Measurements from ENCODE around the gene MRPL21.

Gene MRPL21

DNA sequence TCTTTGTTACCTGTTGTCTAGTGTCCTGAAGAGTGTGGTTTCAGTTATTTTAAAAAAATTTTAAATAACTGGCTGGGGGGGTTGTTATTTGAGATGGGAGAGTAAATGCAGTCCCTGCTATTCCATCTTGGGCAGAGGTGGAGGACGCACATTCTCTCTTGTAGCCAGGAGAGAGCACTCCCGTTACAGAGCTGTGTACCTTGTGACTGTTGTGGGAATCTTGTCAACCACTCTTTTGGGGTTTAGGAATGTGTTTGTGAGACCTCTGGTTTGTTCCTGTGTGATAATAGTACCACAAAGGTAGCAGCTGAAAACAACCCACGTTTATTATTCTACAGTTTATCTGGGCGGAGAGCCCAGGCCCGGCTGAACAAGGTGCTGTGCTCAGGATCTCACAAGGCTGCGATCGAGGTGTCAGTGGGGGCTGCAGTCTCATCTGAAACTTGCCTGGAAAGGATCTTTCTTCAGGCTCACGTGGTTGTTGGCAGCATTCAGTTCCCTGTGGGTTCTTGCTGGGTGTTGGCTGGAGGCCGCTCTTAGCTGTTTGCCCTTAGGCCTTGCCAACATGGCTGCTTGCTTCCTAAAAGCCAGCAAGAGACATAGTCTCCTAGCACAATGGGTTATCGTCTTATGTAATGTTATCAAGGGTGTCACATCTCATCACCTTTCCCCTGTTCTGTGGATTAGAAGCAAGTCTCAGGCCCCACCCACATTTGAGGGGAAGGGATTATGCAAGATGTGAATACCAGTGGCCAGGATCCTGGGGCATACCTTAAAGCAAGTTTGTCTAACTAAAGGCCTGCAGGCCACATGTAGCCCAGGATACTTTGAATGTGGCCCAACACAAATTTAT lies 20.7 kb upstream of the MRPL21 start:
- H2AFZ ChIP-seq (ENCODE audit: low read length), result no peak overlapping the region
- no peak overlapping the region for H2BK120ac ChIP-seq (ENCODE audit: low read depth, low read length)
- H3K9ac ChIP-seq (ENCODE audit: low read depth, low read length, poor library complexity), result no peak overlapping the region
- H2BK15ac ChIP-seq (ENCODE audit: low read length), result no peak overlapping the region
- H3K27ac ChIP-seq (replicated peaks; ENCODE audit: low read length), result no peak overlapping the region
- H3K14ac ChIP-seq (ENCODE audit: low read length), result no peak overlapping the region
- no peak overlapping the region for H3K18ac ChIP-seq (ENCODE audit: low read length)
- no peak for DNase-seq (ENCODE audit: low spot score)
- no peaks in the 10 kb centered on the region for H3K27me3 ChIP-seq (ENCODE audit: control insufficient read depth in 3 of 3, insufficient read depth in 3 of 3, low read depth in 1 of 3, low read length in 3 of 3)
- peaks cover 10 to 27% of the 10 kb centered on the region in 2 donors for H3K9me3 ChIP-seq (replicated peaks in 1 of 2; ENCODE audit: control insufficient read depth in 2 of 2, insufficient read depth in 1 of 2, low read depth in 1 of 2, low read length in 2 of 2)
- no peak overlapping the region for H4K91ac ChIP-seq (ENCODE audit: low read depth, low read length, poor library complexity)
- no peak overlapping the region for H3K23ac ChIP-seq (ENCODE audit: low read depth, low read length, poor library complexity)
- no peak overlapping the region for H4K8ac ChIP-seq (ENCODE audit: low read depth, low read length)
- H3K36me3 ChIP-seq (replicated peaks in 1 of 2; ENCODE audit: control insufficient read depth in 2 of 2, insufficient read depth in 2 of 2, low read length in 2 of 2), result peaks cover 15 to 94% of the 10 kb centered on the region in 2 donors
- H3K4me2 ChIP-seq (ENCODE audit: insufficient read depth, low read length, poor library complexity, severe bottlenecking), result no peak overlapping the region
- no peak overlapping the region for H2BK12ac ChIP-seq (ENCODE audit: low read length)
- no peaks in the 10 kb centered on the region for H3K4me1 ChIP-seq (ENCODE audit: control insufficient read depth in 2 of 2, insufficient read depth in 1 of 2, low read depth in 1 of 2, low read length in 2 of 2)
- H3K4me3 ChIP-seq (ENCODE audit: low read length in 2 of 2), result no peak overlapping the region
- no peak overlapping the region for H2AK5ac ChIP-seq (ENCODE audit: low read depth, low read length)
- no CpG with 5 or more reads among the region's 10 CpGs for WGBS, 2 donors (ENCODE audit: extremely low coverage in 2 of 2, insufficient read length in 2 of 2, insufficient replicate concordance in 1 of 2)
- H3K4ac ChIP-seq (ENCODE audit: low read length), result no peak overlapping the region
- H3K79me1 ChIP-seq (ENCODE audit: low read depth, low read length), result no peaks in the 10 kb centered on the region
- no peak overlapping the region for H2BK5ac ChIP-seq (ENCODE audit: low read length)

DNA sequence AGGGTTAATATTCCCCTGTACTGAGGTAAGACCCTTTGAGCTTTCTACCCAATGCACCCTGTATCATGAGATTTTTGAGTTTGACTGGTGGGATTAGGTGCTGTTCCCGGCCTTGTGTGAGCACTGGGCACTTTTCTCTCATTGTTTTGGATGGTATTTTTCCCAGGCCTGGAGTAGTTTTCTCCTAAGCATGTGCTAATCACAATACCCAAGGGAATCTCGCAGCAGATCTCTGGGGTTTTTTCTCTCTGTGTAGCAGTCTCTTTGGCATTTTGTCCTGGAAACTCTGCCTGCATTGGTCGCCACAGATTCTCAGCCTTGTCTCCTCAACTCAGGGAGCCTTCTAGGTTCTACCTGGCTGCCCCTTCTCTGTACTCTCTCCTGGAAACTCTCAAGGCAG lies 20.0 kb upstream of the MRPL21 start:
- no peak overlapping the region for H2BK12ac ChIP-seq (ENCODE audit: low read length)
- H3K23ac ChIP-seq (ENCODE audit: low read depth, low read length, poor library complexity), result no peak overlapping the region
- peaks cover 10 to 27% of the 10 kb centered on the region in 2 donors for H3K9me3 ChIP-seq (replicated peaks in 1 of 2; ENCODE audit: control insufficient read depth in 2 of 2, insufficient read depth in 1 of 2, low read depth in 1 of 2, low read length in 2 of 2)
- H3K4me1 ChIP-seq (ENCODE audit: control insufficient read depth in 2 of 2, insufficient read depth in 1 of 2, low read depth in 1 of 2, low read length in 2 of 2), result no peaks in the 10 kb centered on the region
- no peak for DNase-seq (ENCODE audit: low spot score)
- H2BK5ac ChIP-seq (ENCODE audit: low read length), result no peak overlapping the region
- H3K4me3 ChIP-seq (ENCODE audit: low read length in 2 of 2), result no peak overlapping the region
- H4K8ac ChIP-seq (ENCODE audit: low read depth, low read length), result no peak overlapping the region
- peaks cover 17 to 94% of the 10 kb centered on the region in 2 donors for H3K36me3 ChIP-seq (replicated peaks in 1 of 2; ENCODE audit: control insufficient read depth in 2 of 2, insufficient read depth in 2 of 2, low read length in 2 of 2)
- H2BK120ac ChIP-seq (ENCODE audit: low read depth, low read length), result no peak overlapping the region
- no peak overlapping the region for H3K9ac ChIP-seq (ENCODE audit: low read depth, low read length, poor library complexity)
- no peaks in the 10 kb centered on the region for H3K79me1 ChIP-seq (ENCODE audit: low read depth, low read length)
- H3K4me2 ChIP-seq (ENCODE audit: insufficient read depth, low read length, poor library complexity, severe bottlenecking), result no peak overlapping the region
- H3K27me3 ChIP-seq (ENCODE audit: control insufficient read depth in 3 of 3, insufficient read depth in 3 of 3, low read depth in 1 of 3, low read length in 3 of 3), result no peaks in the 10 kb centered on the region
- no peak overlapping the region for H2AK5ac ChIP-seq (ENCODE audit: low read depth, low read length)
- no peak overlapping the region for H3K4ac ChIP-seq (ENCODE audit: low read length)
- no peak overlapping the region for H4K91ac ChIP-seq (ENCODE audit: low read depth, low read length, poor library complexity)
- no peak overlapping the region for H3K14ac ChIP-seq (ENCODE audit: low read length)
- no peak overlapping the region for H2AFZ ChIP-seq (ENCODE audit: low read length)
- no peak overlapping the region for H2BK15ac ChIP-seq (ENCODE audit: low read length)
- H3K18ac ChIP-seq (ENCODE audit: low read length), result no peak overlapping the region
- WGBS, 2 donors (ENCODE audit: extremely low coverage in 2 of 2, insufficient read length in 2 of 2, insufficient replicate concordance in 1 of 2), result no CpG with 5 or more reads among the region's 3 CpGs
- H3K27ac ChIP-seq (replicated peaks; ENCODE audit: low read length), result no peak overlapping the region

DNA sequence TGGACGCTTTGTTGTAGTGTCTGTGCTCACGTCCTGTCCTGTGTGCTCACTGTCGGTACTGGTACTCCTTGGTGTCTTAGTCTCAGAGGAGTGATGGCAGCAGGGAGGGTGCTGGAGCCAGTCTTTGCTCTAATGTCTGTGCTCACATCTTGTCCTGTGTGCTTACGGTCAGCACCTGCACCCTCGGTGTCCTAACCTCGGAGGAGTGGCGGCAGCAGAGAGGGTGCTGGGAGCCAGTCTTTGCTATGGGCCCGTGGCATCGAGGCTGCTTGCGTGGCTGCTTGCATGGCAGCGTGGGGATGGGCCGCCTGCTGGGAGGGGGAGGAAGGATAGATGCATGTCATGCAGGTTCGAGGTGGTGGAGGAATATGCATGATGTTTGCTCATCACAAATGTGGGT lies 12.8 kb upstream of the MRPL21 start:
- no CpG with 5 or more reads among the region's 13 CpGs for WGBS, 2 donors (ENCODE audit: extremely low coverage in 2 of 2, insufficient read length in 2 of 2, insufficient replicate concordance in 1 of 2)

DNA sequence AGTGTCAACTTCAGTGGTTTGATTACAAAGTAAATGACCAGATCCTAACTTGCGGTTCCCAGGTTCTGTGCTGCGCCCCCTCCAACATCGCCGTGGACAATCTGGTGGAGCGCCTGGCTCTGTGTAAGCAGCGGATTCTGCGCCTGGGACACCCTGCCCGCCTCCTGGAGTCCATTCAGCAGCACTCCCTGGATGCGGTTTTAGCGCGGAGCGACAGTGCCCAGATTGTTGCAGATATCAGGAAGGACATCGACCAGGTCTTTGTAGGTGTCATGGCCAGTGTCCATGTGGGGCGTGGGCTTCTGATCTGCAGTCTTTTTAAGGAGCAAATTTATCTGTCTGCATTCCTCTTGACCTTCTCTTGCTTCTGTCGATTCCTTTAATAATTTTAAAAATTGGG lies 11.1 kb upstream of the MRPL21 start:
- H3K18ac ChIP-seq (ENCODE audit: low read length), result no peak overlapping the region
- no peak overlapping the region for H3K4ac ChIP-seq (ENCODE audit: low read length)
- no peaks in the 10 kb centered on the region for H3K9me3 ChIP-seq (replicated peaks in 1 of 2; ENCODE audit: control insufficient read depth in 2 of 2, insufficient read depth in 1 of 2, low read depth in 1 of 2, low read length in 2 of 2)
- H2AFZ ChIP-seq (ENCODE audit: low read length), result no peak overlapping the region
- no peak overlapping the region for H2BK5ac ChIP-seq (ENCODE audit: low read length)
- no peak overlapping the region for H2BK15ac ChIP-seq (ENCODE audit: low read length)
- no peak overlapping the region for H4K8ac ChIP-seq (ENCODE audit: low read depth, low read length)
- no peak for DNase-seq (ENCODE audit: low spot score)
- no peak overlapping the region for H2BK12ac ChIP-seq (ENCODE audit: low read length)
- H3K4me2 ChIP-seq (ENCODE audit: insufficient read depth, low read length, poor library complexity, severe bottlenecking), result no peak overlapping the region
- no peak overlapping the region for H2AK5ac ChIP-seq (ENCODE audit: low read depth, low read length)
- no peaks in the 10 kb centered on the region for H3K4me1 ChIP-seq (ENCODE audit: control insufficient read depth in 2 of 2, insufficient read depth in 1 of 2, low read depth in 1 of 2, low read length in 2 of 2)
- no peak overlapping the region for H3K27ac ChIP-seq (replicated peaks; ENCODE audit: low read length)
- no CpG with 5 or more reads among the region's 15 CpGs for WGBS, 2 donors (ENCODE audit: extremely low coverage in 2 of 2, insufficient read length in 2 of 2, insufficient replicate concordance in 1 of 2)
- no peaks in the 10 kb centered on the region for H3K79me1 ChIP-seq (ENCODE audit: low read depth, low read length)
- no peaks in the 10 kb centered on the region for H3K27me3 ChIP-seq (ENCODE audit: control insufficient read depth in 3 of 3, insufficient read depth in 3 of 3, low read depth in 1 of 3, low read length in 3 of 3)
- H3K23ac ChIP-seq (ENCODE audit: low read depth, low read length, poor library complexity), result no peak overlapping the region
- no peak overlapping the region for H3K4me3 ChIP-seq (ENCODE audit: low read length in 2 of 2)
- H4K91ac ChIP-seq (ENCODE audit: low read depth, low read length, poor library complexity), result no peak overlapping the region
- H3K36me3 ChIP-seq (replicated peaks in 1 of 2; ENCODE audit: control insufficient read depth in 2 of 2, insufficient read depth in 2 of 2, low read length in 2 of 2), result peaks cover 37 to 88% of the 10 kb centered on the region in 2 donors
- no peak overlapping the region for H3K14ac ChIP-seq (ENCODE audit: low read length)
- no peak overlapping the region for H2BK120ac ChIP-seq (ENCODE audit: low read depth, low read length)
- H3K9ac ChIP-seq (ENCODE audit: low read depth, low read length, poor library complexity), result no peak overlapping the region

More for the DNA sequence above, 12.8 kb upstream of the MRPL21 start:
- H3K36me3 ChIP-seq (replicated peaks in 1 of 2; ENCODE audit: control insufficient read depth in 2 of 2, insufficient read depth in 2 of 2, low read length in 2 of 2), result peaks cover 29 to 87% of the 10 kb centered on the region in 2 donors
- no peak overlapping the region for H4K91ac ChIP-seq (ENCODE audit: low read depth, low read length, poor library complexity)
- H2BK5ac ChIP-seq (ENCODE audit: low read length), result no peak overlapping the region
- H3K27ac ChIP-seq (replicated peaks; ENCODE audit: low read length), result no peak overlapping the region
- no peaks in the 10 kb centered on the region for H3K27me3 ChIP-seq (ENCODE audit: control insufficient read depth in 3 of 3, insufficient read depth in 3 of 3, low read depth in 1 of 3, low read length in 3 of 3)
- H3K9me3 ChIP-seq (replicated peaks in 1 of 2; ENCODE audit: control insufficient read depth in 2 of 2, insufficient read depth in 1 of 2, low read depth in 1 of 2, low read length in 2 of 2), result no peaks in the 10 kb centered on the region
- no peak overlapping the region for H3K4me3 ChIP-seq (ENCODE audit: low read length in 2 of 2)
- no peak overlapping the region for H2AK5ac ChIP-seq (ENCODE audit: low read depth, low read length)
- no peak overlapping the region for H2BK12ac ChIP-seq (ENCODE audit: low read length)
- no peaks in the 10 kb centered on the region for H3K79me1 ChIP-seq (ENCODE audit: low read depth, low read length)
- H3K4me1 ChIP-seq (ENCODE audit: control insufficient read depth in 2 of 2, insufficient read depth in 1 of 2, low read depth in 1 of 2, low read length in 2 of 2), result no peaks in the 10 kb centered on the region
- H3K18ac ChIP-seq (ENCODE audit: low read length), result peak overlapping the region; percentile 58
- H3K4me2 ChIP-seq (ENCODE audit: insufficient read depth, low read length, poor library complexity, severe bottlenecking), result no peak overlapping the region
- H3K4ac ChIP-seq (ENCODE audit: low read length), result no peak overlapping the region
- no peak overlapping the region for H2BK120ac ChIP-seq (ENCODE audit: low read depth, low read length)
- H3K14ac ChIP-seq (ENCODE audit: low read length), result no peak overlapping the region
- H3K9ac ChIP-seq (ENCODE audit: low read depth, low read length, poor library complexity), result peak overlapping the region; percentile 63
- no peak overlapping the region for H2BK15ac ChIP-seq (ENCODE audit: low read length)
- no peak for DNase-seq (ENCODE audit: low spot score)
- peak overlapping the region; percentile 86 for H3K23ac ChIP-seq (ENCODE audit: low read depth, low read length, poor library complexity)
- H4K8ac ChIP-seq (ENCODE audit: low read depth, low read length), result no peak overlapping the region
- H2AFZ ChIP-seq (ENCODE audit: low read length), result no peak overlapping the region

Measured in neuronal stem cell (in vitro differentiated cells).